Measurements from ENCODE around the gene WWP2. TPM values are rescaled to one million over a fixed set of nuclear protein-coding genes. Genes with fewer than 3 reads are reported as not detected.
A peak's percentile ranks its signal among the peaks of the same experiment; 100 is the strongest.
"Not testable (repeated sequence)": the region's sequence is repeated elsewhere in the genome, so short reads cannot be mapped to it uniquely, and the experiment has no call there.

The WWP2 gene
- total and polyA plus RNA-seq, 4 donors: 59.0 to 144 (median 138) TPM

- no peaks in the 10 kb centered on the region for H3K27me3 ChIP-seq (ENCODE audit: control insufficient read depth in 1 of 2, insufficient read depth in 2 of 2, low read length in 1 of 2)
- H3K36me3 ChIP-seq (ENCODE audit: control insufficient read depth in 1 of 2, insufficient read depth in 2 of 2, low read length in 1 of 2): no peaks in the 10 kb centered on the region
- 0 to 1% methylated on average over 58 of the region's 58 CpGs for WGBS, 2 donors
- peak; percentile 98 to 99 for DNase-seq
- H3K4me3 ChIP-seq (ENCODE audit: low read length in 2 of 2): peak within 1 kb of the TSS; percentile 12 to 74
- ATAC-seq (ENCODE audit: low FRiP score): peak; percentile 100
- intact Hi-C loops (cut with DNase I): loop anchor here (1.0 to 5.0 kb wide), 5 partner anchors 28 to 362 kb away; partner anchors contain the start of gene NQO1 (in 1 of the 2)
- no peak within 1 kb of the TSS for H3K27ac ChIP-seq (ENCODE audit: low read depth in 1 of 2, low read length in 2 of 2)
- peaks cover 0 to 3% of the 10 kb centered on the region in 2 donors for H3K4me1 ChIP-seq (ENCODE audit: control insufficient read depth in 1 of 2, insufficient read depth in 2 of 2, low read length in 2 of 2)
- H3K9me3 ChIP-seq (ENCODE audit: control insufficient read depth, low read length): no peaks in the 10 kb centered on the region
Observed at GRCh38 chr16:69754469-69755310, 7.4 kb upstream of the WWP2 start, which contains the start of gene NOB1. Gene NOB1 (minus strand): TSS chr16:69754926. CDS start chr16:69754910, 16 bp downstream.

- no peaks in the 10 kb centered on the region for H3K27me3 ChIP-seq (ENCODE audit: control insufficient read depth in 1 of 2, insufficient read depth in 2 of 2, low read length in 1 of 2)
- H3K36me3 ChIP-seq (ENCODE audit: control insufficient read depth in 1 of 2, insufficient read depth in 2 of 2, low read length in 1 of 2): no peaks in the 10 kb centered on the region
- intact Hi-C loops (cut with DNase I): no loop called here
- peaks cover 0 to 3% of the 10 kb centered on the region in 2 donors for H3K4me1 ChIP-seq (ENCODE audit: control insufficient read depth in 1 of 2, insufficient read depth in 2 of 2, low read length in 2 of 2)
- DNase-seq (no peak), ATAC-seq (ENCODE audit: low FRiP score) (no peak)
- no peak overlapping the region for H3K27ac ChIP-seq (ENCODE audit: low read depth in 1 of 2, low read length in 2 of 2)
- 89 to 90% methylated on average over 10 of the region's 10 CpGs for WGBS, 2 donors
- no peaks in the 10 kb centered on the region for H3K9me3 ChIP-seq (ENCODE audit: control insufficient read depth, low read length)
- H3K4me3 ChIP-seq (ENCODE audit: low read length in 2 of 2): no peak overlapping the region
Observed at GRCh38 chr16:69756705-69757104, 5.4 kb upstream of the WWP2 start.

GRCh38 chr16:69757375-69757774 is 4.8 kb upstream of the WWP2 start:
- H3K27ac ChIP-seq (ENCODE audit: low read depth in 1 of 2, low read length in 2 of 2); intact Hi-C loops (cut with DNase I); H3K27me3 ChIP-seq (ENCODE audit: control insufficient read depth in 1 of 2, insufficient read depth in 2 of 2, low read length in 1 of 2); H3K36me3 ChIP-seq (ENCODE audit: control insufficient read depth in 1 of 2, insufficient read depth in 2 of 2, low read length in 1 of 2); H3K4me1 ChIP-seq (ENCODE audit: control insufficient read depth in 1 of 2, insufficient read depth in 2 of 2, low read length in 2 of 2); ATAC-seq (ENCODE audit: low FRiP score); H3K9me3 ChIP-seq (ENCODE audit: control insufficient read depth, low read length); DNase-seq; H3K4me3 ChIP-seq (ENCODE audit: low read length in 2 of 2): not testable (repeated sequence)
- 84 to 87% methylated on average over 13 of the region's 13 CpGs for WGBS, 2 donors

GRCh38 chr16:69762814-69763598 is 874 bp downstream of the WWP2 start:
- ATAC-seq (ENCODE audit: low FRiP score) (peak; percentile 79), DNase-seq (no peak)
- H3K27me3 ChIP-seq (ENCODE audit: control insufficient read depth in 1 of 2, insufficient read depth in 2 of 2, low read length in 1 of 2): no peaks in the 10 kb centered on the region
- H3K4me1 ChIP-seq (ENCODE audit: control insufficient read depth in 1 of 2, insufficient read depth in 2 of 2, low read length in 2 of 2): no peaks in the 10 kb centered on the region
- no peaks in the 10 kb centered on the region for H3K36me3 ChIP-seq (ENCODE audit: control insufficient read depth in 1 of 2, insufficient read depth in 2 of 2, low read length in 1 of 2)
- intact Hi-C loops (cut with DNase I): no loop called here
- peak overlapping the region; percentile 72 to 94 for H3K27ac ChIP-seq (ENCODE audit: low read depth in 1 of 2, low read length in 2 of 2)
- H3K9me3 ChIP-seq (ENCODE audit: control insufficient read depth, low read length): no peaks in the 10 kb centered on the region
- WGBS, 2 donors: 1% methylated on average over 14 of the region's 14 CpGs
- H3K4me3 ChIP-seq (ENCODE audit: low read length in 2 of 2): peak overlapping the region; percentile 88 to 91

- H3K36me3 ChIP-seq (ENCODE audit: control insufficient read depth in 1 of 2, insufficient read depth in 2 of 2, low read length in 1 of 2): no peaks in the 10 kb centered on the region
- DNase-seq: no peak
- H3K27me3 ChIP-seq (ENCODE audit: control insufficient read depth in 1 of 2, insufficient read depth in 2 of 2, low read length in 1 of 2): no peaks in the 10 kb centered on the region
- no peak overlapping the region for H3K27ac ChIP-seq (ENCODE audit: low read depth in 1 of 2, low read length in 2 of 2)
- 5 to 7% methylated on average over 5 of the region's 5 CpGs for WGBS, 2 donors
- no peak for ATAC-seq (ENCODE audit: low FRiP score)
- H3K9me3 ChIP-seq (ENCODE audit: control insufficient read depth, low read length): no peaks in the 10 kb centered on the region
- no peaks in the 10 kb centered on the region for H3K4me1 ChIP-seq (ENCODE audit: control insufficient read depth in 1 of 2, insufficient read depth in 2 of 2, low read length in 2 of 2)
- intact Hi-C loops (cut with DNase I): no loop called here
- no peak overlapping the region for H3K4me3 ChIP-seq (ENCODE audit: low read length in 2 of 2)
Observed at GRCh38 chr16:69763599-69763942, 1.4 kb downstream of the WWP2 start.

GRCh38 chr16:69767459-69768229 is 5.5 kb downstream of the WWP2 start:
- no peak overlapping the region for H3K27ac ChIP-seq (ENCODE audit: low read depth in 1 of 2, low read length in 2 of 2)
- WGBS, 2 donors: 84 to 92% methylated on average over 4 to 5 of the region's 5 CpGs
- H3K4me1 ChIP-seq (ENCODE audit: control insufficient read depth in 1 of 2, insufficient read depth in 2 of 2, low read length in 2 of 2): no peaks in the 10 kb centered on the region
- DNase-seq (no peak), ATAC-seq (ENCODE audit: low FRiP score) (no peak)
- H3K4me3 ChIP-seq (ENCODE audit: low read length in 2 of 2): no peak overlapping the region
- H3K36me3 ChIP-seq (ENCODE audit: control insufficient read depth in 1 of 2, insufficient read depth in 2 of 2, low read length in 1 of 2): no peaks in the 10 kb centered on the region
- no peaks in the 10 kb centered on the region for H3K9me3 ChIP-seq (ENCODE audit: control insufficient read depth, low read length)
- no peaks in the 10 kb centered on the region for H3K27me3 ChIP-seq (ENCODE audit: control insufficient read depth in 1 of 2, insufficient read depth in 2 of 2, low read length in 1 of 2)
- intact Hi-C loops (cut with DNase I): no loop called here

GRCh38 chr16:69768666-69769065 is 6.5 kb downstream of the WWP2 start:
- WGBS, 2 donors: 89 to 90% methylated on average over 6 of the region's 6 CpGs
- ATAC-seq (ENCODE audit: low FRiP score) (no peak), DNase-seq (no peak)
- Histone ChIP-seq H3K36me3 (ENCODE audit: control insufficient read depth in 1 of 2, insufficient read depth in 2 of 2, low read length in 1 of 2) (no peaks in the 10 kb centered on the region), H3K4me3 (ENCODE audit: low read length in 2 of 2) (no peak overlapping the region), H3K27ac (ENCODE audit: low read depth in 1 of 2, low read length in 2 of 2) (no peak overlapping the region), H3K4me1 (ENCODE audit: control insufficient read depth in 1 of 2, insufficient read depth in 2 of 2, low read length in 2 of 2) (no peaks in the 10 kb centered on the region), H3K27me3 (ENCODE audit: control insufficient read depth in 1 of 2, insufficient read depth in 2 of 2, low read length in 1 of 2) (no peaks in the 10 kb centered on the region), H3K9me3 (ENCODE audit: control insufficient read depth, low read length) (no peaks in the 10 kb centered on the region)
- intact Hi-C loops (cut with DNase I): no loop called here

- ATAC-seq (ENCODE audit: low FRiP score) (no peak), DNase-seq (no peak)
- Histone ChIP-seq H3K4me1 (ENCODE audit: control insufficient read depth in 1 of 2, insufficient read depth in 2 of 2, low read length in 2 of 2) (no peaks in the 10 kb centered on the region), H3K27ac (ENCODE audit: low read depth in 1 of 2, low read length in 2 of 2) (no peak overlapping the region), H3K36me3 (ENCODE audit: control insufficient read depth in 1 of 2, insufficient read depth in 2 of 2, low read length in 1 of 2) (no peaks in the 10 kb centered on the region), H3K4me3 (ENCODE audit: low read length in 2 of 2) (no peak overlapping the region), H3K27me3 (ENCODE audit: control insufficient read depth in 1 of 2, insufficient read depth in 2 of 2, low read length in 1 of 2) (no peaks in the 10 kb centered on the region), H3K9me3 (ENCODE audit: control insufficient read depth, low read length) (no peaks in the 10 kb centered on the region)
- 35 to 41% methylated on average over 2 of the region's 2 CpGs for WGBS, 2 donors
- intact Hi-C loops (cut with DNase I): no loop called here
Observed at GRCh38 chr16:69769404-69769803, 7.3 kb downstream of the WWP2 start.

Data from aorta (tissue), 5 donors.